ENCODE results near the gene CLN3.

The CLN3 gene

DNA sequence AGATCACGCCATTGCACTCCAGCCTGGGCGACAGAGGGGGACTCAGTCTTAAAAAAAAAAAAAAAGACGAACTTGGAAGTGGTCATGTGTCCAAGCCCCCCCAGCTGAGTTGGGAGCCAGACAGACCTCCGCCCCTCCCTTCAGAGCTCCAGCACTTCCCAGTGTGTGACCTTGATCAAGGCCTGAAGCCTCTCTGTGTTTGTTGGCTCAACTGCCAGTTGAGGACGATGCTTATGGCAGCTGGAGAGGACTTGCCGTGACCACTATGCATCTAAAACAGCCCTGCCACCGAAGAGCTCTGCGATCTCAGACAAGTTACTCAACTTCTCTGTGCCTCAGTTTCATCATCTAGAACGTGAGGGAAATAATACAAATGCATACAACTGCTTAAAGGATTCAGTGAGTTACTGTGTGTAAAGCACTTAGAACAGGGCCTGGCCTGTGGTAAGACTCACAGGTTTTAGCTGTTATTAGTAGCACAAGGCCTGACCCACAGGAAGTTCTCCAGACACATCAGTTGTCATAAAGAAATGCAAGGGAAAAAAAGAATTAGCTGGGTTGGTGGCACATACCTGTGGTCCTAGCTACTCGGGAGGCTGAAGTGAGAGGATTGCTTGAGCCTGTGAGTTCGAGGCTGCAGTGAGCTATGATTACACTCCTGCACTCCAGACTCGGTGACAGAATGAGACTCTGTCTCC lies 21.8 kb upstream of the CLN3 start:
- Histone ChIP-seq H3K18ac (ENCODE audit: low read length) (no peak overlapping the region), H3K79me1 (ENCODE audit: low read depth, low read length) (no peaks in the 10 kb centered on the region), H2BK15ac (ENCODE audit: low read length) (no peak overlapping the region), H3K27me3 (ENCODE audit: control insufficient read depth in 3 of 3, insufficient read depth in 3 of 3, low read depth in 1 of 3, low read length in 3 of 3) (no peaks in the 10 kb centered on the region), H2BK120ac (ENCODE audit: low read depth, low read length) (no peak overlapping the region), H3K27ac (replicated peaks; ENCODE audit: low read length) (no peak overlapping the region), H3K14ac (ENCODE audit: low read length) (no peak overlapping the region), H3K9me3 (replicated peaks in 1 of 2; ENCODE audit: control insufficient read depth in 2 of 2, insufficient read depth in 1 of 2, low read depth in 1 of 2, low read length in 2 of 2) (no peaks in the 10 kb centered on the region), H3K4me1 (ENCODE audit: control insufficient read depth in 2 of 2, insufficient read depth in 1 of 2, low read depth in 1 of 2, low read length in 2 of 2) (no peaks in the 10 kb centered on the region), H2BK12ac (ENCODE audit: low read length) (no peak overlapping the region), H3K36me3 (replicated peaks in 1 of 2; ENCODE audit: control insufficient read depth in 2 of 2, insufficient read depth in 2 of 2, low read length in 2 of 2) (no peaks in the 10 kb centered on the region), H3K9ac (ENCODE audit: low read depth, low read length, poor library complexity) (no peak overlapping the region), H2AK5ac (ENCODE audit: low read depth, low read length) (no peak overlapping the region), H3K4ac (ENCODE audit: low read length) (no peak overlapping the region), H3K4me3 (ENCODE audit: low read length in 2 of 2) (no peak overlapping the region), H2AFZ (ENCODE audit: low read length) (peak overlapping the region; percentile 16), H3K4me2 (ENCODE audit: insufficient read depth, low read length, poor library complexity, severe bottlenecking) (no peak overlapping the region), H3K23ac (ENCODE audit: low read depth, low read length, poor library complexity) (no peak overlapping the region), H4K91ac (ENCODE audit: low read depth, low read length, poor library complexity) (no peak overlapping the region), H4K8ac (ENCODE audit: low read depth, low read length) (no peak overlapping the region), H2BK5ac (ENCODE audit: low read length) (no peak overlapping the region)
- no CpG with 5 or more reads among the region's 12 CpGs for WGBS, 2 donors (ENCODE audit: extremely low coverage in 2 of 2, insufficient read length in 2 of 2, insufficient replicate concordance in 1 of 2)
- no peak for DNase-seq (ENCODE audit: low spot score)

DNA sequence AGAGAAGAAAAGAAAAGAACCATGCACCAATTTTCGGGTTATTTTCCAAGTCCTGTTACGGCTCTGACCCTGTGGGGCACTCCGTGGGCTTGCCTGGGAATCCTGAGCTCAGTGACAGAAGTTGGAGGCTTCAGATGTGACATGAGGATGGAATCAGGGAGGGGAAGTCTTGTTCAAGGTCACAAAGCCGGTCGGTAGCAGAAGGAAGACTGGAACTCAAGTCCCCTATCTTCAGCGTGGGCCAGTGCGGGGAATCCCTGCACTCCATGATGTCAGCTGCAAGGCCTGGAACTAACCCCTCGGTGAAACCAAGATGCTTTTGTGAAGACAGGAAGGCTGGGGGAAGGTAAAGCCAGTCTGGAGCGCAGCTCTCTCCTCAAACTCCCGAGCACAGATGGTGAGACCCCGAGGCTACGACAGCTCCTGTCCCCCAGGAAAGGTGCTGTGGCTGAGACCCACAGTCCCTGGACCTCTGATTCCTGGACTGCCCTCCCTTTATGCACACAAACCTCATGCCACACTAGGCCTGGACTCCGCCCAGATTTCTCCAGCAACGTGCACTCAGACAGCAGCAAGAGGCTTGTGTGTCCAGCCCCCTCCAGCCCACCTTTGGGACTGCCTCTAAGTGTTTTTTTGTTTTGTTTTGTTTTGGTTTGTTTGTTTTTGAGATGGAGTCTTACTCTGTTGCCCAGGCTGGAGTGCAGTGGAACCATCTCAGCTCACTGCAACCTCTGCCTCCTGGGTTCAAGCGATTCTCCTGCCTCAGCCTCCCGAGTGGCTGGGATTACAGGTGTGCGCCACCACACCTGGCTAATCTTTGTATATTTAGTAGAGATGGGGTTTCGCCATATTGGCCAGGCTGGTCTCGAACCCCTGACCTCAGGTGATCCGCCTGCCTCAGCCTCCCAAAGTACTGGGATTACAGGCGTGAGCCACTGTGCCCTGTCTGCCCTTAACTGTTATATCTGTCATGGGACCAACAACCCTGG lies 20.2 kb upstream of the CLN3 start:
- no peak overlapping the region for H3K9ac ChIP-seq (ENCODE audit: low read depth, low read length, poor library complexity)
- no peaks in the 10 kb centered on the region for H3K4me1 ChIP-seq (ENCODE audit: control insufficient read depth in 2 of 2, insufficient read depth in 1 of 2, low read depth in 1 of 2, low read length in 2 of 2)
- no peak overlapping the region for H3K14ac ChIP-seq (ENCODE audit: low read length)
- H3K79me1 ChIP-seq (ENCODE audit: low read depth, low read length), result no peaks in the 10 kb centered on the region
- no peaks in the 10 kb centered on the region for H3K9me3 ChIP-seq (replicated peaks in 1 of 2; ENCODE audit: control insufficient read depth in 2 of 2, insufficient read depth in 1 of 2, low read depth in 1 of 2, low read length in 2 of 2)
- H2AFZ ChIP-seq (ENCODE audit: low read length), result peak overlapping the region; percentile 59
- no peaks in the 10 kb centered on the region for H3K36me3 ChIP-seq (replicated peaks in 1 of 2; ENCODE audit: control insufficient read depth in 2 of 2, insufficient read depth in 2 of 2, low read length in 2 of 2)
- H2BK120ac ChIP-seq (ENCODE audit: low read depth, low read length), result no peak overlapping the region
- no peak overlapping the region for H3K23ac ChIP-seq (ENCODE audit: low read depth, low read length, poor library complexity)
- H3K27me3 ChIP-seq (ENCODE audit: control insufficient read depth in 3 of 3, insufficient read depth in 3 of 3, low read depth in 1 of 3, low read length in 3 of 3), result no peaks in the 10 kb centered on the region
- H2BK5ac ChIP-seq (ENCODE audit: low read length), result no peak overlapping the region
- H3K27ac ChIP-seq (replicated peaks; ENCODE audit: low read length), result no peak overlapping the region
- WGBS, 2 donors (ENCODE audit: extremely low coverage in 2 of 2, insufficient read length in 2 of 2, insufficient replicate concordance in 1 of 2), result no CpG with 5 or more reads among the region's 21 CpGs
- H4K8ac ChIP-seq (ENCODE audit: low read depth, low read length), result no peak overlapping the region
- no peak overlapping the region for H3K4me2 ChIP-seq (ENCODE audit: insufficient read depth, low read length, poor library complexity, severe bottlenecking)
- no peak for DNase-seq (ENCODE audit: low spot score)
- H3K4me3 ChIP-seq (ENCODE audit: low read length in 2 of 2), result no peak overlapping the region
- no peak overlapping the region for H3K18ac ChIP-seq (ENCODE audit: low read length)
- H2AK5ac ChIP-seq (ENCODE audit: low read depth, low read length), result no peak overlapping the region
- no peak overlapping the region for H4K91ac ChIP-seq (ENCODE audit: low read depth, low read length, poor library complexity)
- no peak overlapping the region for H3K4ac ChIP-seq (ENCODE audit: low read length)
- no peak overlapping the region for H2BK15ac ChIP-seq (ENCODE audit: low read length)
- H2BK12ac ChIP-seq (ENCODE audit: low read length), result no peak overlapping the region

DNA sequence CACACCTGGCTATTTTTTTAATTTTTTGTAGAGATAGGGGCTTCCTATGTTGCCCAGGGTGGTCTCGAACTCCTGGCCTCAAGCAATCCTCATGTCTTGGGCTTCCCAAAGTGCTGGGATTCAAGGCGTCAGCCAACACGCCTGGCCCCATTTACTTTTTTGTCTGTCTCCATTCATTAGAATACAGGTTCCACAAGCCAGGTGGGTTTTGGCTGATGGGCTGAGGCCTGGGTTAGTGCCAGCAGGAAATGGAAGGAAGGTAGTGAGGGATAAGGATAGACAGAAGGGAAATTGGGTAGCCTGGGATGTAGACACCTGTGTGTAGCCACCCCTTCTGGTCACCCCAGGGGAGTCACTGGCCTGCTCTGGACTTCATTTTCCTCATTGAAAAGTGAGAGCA lies 19.2 kb upstream of the CLN3 start:
- Histone ChIP-seq H3K4me3 (ENCODE audit: low read length in 2 of 2) (no peak overlapping the region), H2BK15ac (ENCODE audit: low read length) (no peak overlapping the region), H3K18ac (ENCODE audit: low read length) (no peak overlapping the region), H4K91ac (ENCODE audit: low read depth, low read length, poor library complexity) (no peak overlapping the region), H3K14ac (ENCODE audit: low read length) (peak overlapping the region; percentile 21), H2BK5ac (ENCODE audit: low read length) (no peak overlapping the region), H2BK12ac (ENCODE audit: low read length) (no peak overlapping the region), H3K9ac (ENCODE audit: low read depth, low read length, poor library complexity) (no peak overlapping the region), H3K23ac (ENCODE audit: low read depth, low read length, poor library complexity) (no peak overlapping the region), H2BK120ac (ENCODE audit: low read depth, low read length) (no peak overlapping the region), H2AK5ac (ENCODE audit: low read depth, low read length) (no peak overlapping the region), H3K79me1 (ENCODE audit: low read depth, low read length) (no peaks in the 10 kb centered on the region), H2AFZ (ENCODE audit: low read length) (no peak overlapping the region), H3K4me2 (ENCODE audit: insufficient read depth, low read length, poor library complexity, severe bottlenecking) (no peak overlapping the region), H3K4ac (ENCODE audit: low read length) (no peak overlapping the region), H3K27me3 (ENCODE audit: control insufficient read depth in 3 of 3, insufficient read depth in 3 of 3, low read depth in 1 of 3, low read length in 3 of 3) (no peaks in the 10 kb centered on the region), H4K8ac (ENCODE audit: low read depth, low read length) (no peak overlapping the region), H3K9me3 (replicated peaks in 1 of 2; ENCODE audit: control insufficient read depth in 2 of 2, insufficient read depth in 1 of 2, low read depth in 1 of 2, low read length in 2 of 2) (no peaks in the 10 kb centered on the region), H3K36me3 (replicated peaks in 1 of 2; ENCODE audit: control insufficient read depth in 2 of 2, insufficient read depth in 2 of 2, low read length in 2 of 2) (no peaks in the 10 kb centered on the region), H3K4me1 (ENCODE audit: control insufficient read depth in 2 of 2, insufficient read depth in 1 of 2, low read depth in 1 of 2, low read length in 2 of 2) (no peaks in the 10 kb centered on the region), H3K27ac (replicated peaks; ENCODE audit: low read length) (no peak overlapping the region)
- no peak for DNase-seq (ENCODE audit: low spot score)
- WGBS, 2 donors (ENCODE audit: extremely low coverage in 2 of 2, insufficient read length in 2 of 2, insufficient replicate concordance in 1 of 2), result no CpG with 5 or more reads among the region's 3 CpGs

DNA sequence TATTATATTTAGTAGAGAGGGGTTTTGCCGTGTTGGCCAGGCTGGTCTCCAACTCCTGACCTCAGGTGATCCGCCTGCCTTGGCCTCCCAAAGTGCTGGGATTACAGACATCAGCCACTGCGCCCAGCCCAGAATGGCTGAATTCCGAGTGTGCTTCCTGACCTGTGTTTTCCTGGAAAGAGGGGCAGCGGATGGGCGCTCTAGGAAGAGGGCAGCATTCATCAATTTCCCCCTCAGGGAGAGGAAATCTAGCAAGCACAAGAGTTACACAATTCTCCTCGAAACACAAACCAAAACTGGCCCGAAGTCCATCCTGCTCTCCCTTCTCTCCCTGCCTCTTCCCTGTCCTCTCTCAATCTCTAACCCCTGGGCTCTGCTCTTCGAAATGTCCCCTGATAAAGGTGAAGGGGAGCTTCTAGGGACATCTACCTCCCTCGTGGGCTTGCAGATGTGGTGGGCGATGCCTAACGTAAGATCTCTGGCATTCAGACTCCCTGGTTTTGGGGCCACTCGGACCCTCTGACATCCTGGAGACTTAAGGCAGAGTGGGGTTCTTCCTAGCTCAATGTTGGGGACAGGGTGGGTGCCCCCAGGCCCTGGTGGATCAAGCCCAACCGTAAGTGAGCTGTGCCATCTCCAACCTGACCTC lies 13.7 kb upstream of the CLN3 start:
- H3K36me3 ChIP-seq (replicated peaks in 1 of 2; ENCODE audit: control insufficient read depth in 2 of 2, insufficient read depth in 2 of 2, low read length in 2 of 2), result no peaks in the 10 kb centered on the region
- H4K91ac ChIP-seq (ENCODE audit: low read depth, low read length, poor library complexity), result no peak overlapping the region
- no peak overlapping the region for H2BK12ac ChIP-seq (ENCODE audit: low read length)
- H4K8ac ChIP-seq (ENCODE audit: low read depth, low read length), result no peak overlapping the region
- no CpG with 5 or more reads among the region's 14 CpGs for WGBS, 2 donors (ENCODE audit: extremely low coverage in 2 of 2, insufficient read length in 2 of 2, insufficient replicate concordance in 1 of 2)
- no peak overlapping the region for H2AFZ ChIP-seq (ENCODE audit: low read length)
- DNase-seq (ENCODE audit: low spot score), result no peak
- no peak overlapping the region for H3K23ac ChIP-seq (ENCODE audit: low read depth, low read length, poor library complexity)
- no peaks in the 10 kb centered on the region for H3K4me1 ChIP-seq (ENCODE audit: control insufficient read depth in 2 of 2, insufficient read depth in 1 of 2, low read depth in 1 of 2, low read length in 2 of 2)
- H3K4ac ChIP-seq (ENCODE audit: low read length), result no peak overlapping the region
- no peak overlapping the region for H2BK15ac ChIP-seq (ENCODE audit: low read length)
- H3K4me2 ChIP-seq (ENCODE audit: insufficient read depth, low read length, poor library complexity, severe bottlenecking), result no peak overlapping the region
- no peaks in the 10 kb centered on the region for H3K9me3 ChIP-seq (replicated peaks in 1 of 2; ENCODE audit: control insufficient read depth in 2 of 2, insufficient read depth in 1 of 2, low read depth in 1 of 2, low read length in 2 of 2)
- H3K4me3 ChIP-seq (ENCODE audit: low read length in 2 of 2), result no peak overlapping the region
- peaks cover 1% of the 10 kb centered on the region for H3K79me1 ChIP-seq (ENCODE audit: low read depth, low read length)
- H3K14ac ChIP-seq (ENCODE audit: low read length), result no peak overlapping the region
- H3K27ac ChIP-seq (replicated peaks; ENCODE audit: low read length), result no peak overlapping the region
- H3K27me3 ChIP-seq (ENCODE audit: control insufficient read depth in 3 of 3, insufficient read depth in 3 of 3, low read depth in 1 of 3, low read length in 3 of 3), result peaks cover 0 to 8% (median 4%) of the 10 kb centered on the region in 3 experiments
- no peak overlapping the region for H2BK120ac ChIP-seq (ENCODE audit: low read depth, low read length)
- H3K18ac ChIP-seq (ENCODE audit: low read length), result no peak overlapping the region
- H2BK5ac ChIP-seq (ENCODE audit: low read length), result no peak overlapping the region
- H3K9ac ChIP-seq (ENCODE audit: low read depth, low read length, poor library complexity), result no peak overlapping the region
- H2AK5ac ChIP-seq (ENCODE audit: low read depth, low read length), result peak overlapping the region; percentile 50

All from neuronal stem cell (in vitro differentiated cells).